OCI-LY3 (cell line): Measurements from ENCODE around the gene RPL38.

Source experiments
- CTCF ChIP-seq: fragments of 200-600, 300-600 bp; sonication (generic); IDR thresholded peaks from 2 replicates; pipeline ENCODE4 v1.5.1; 2014; ENCODE audit warnings: antibody characterized with exemption, low read length, low read depth
- EZH2phosphoT487 ChIP-seq: fragments of 200-600 bp; shearing (Covaris generic); IDR thresholded peaks from 2 replicates; pipeline ENCODE4 v1.6.1; 2018; ENCODE audit warnings: antibody characterized with exemption, mixed run types, low read depth

GRCh38 chr17:74245145-74245831, 41.8 kb downstream of the RPL38 start:
- no peak for TF ChIP-seq CTCF
- no peak for TF ChIP-seq EZH2phosphoT487
